ENCODE results near the gene ZFP64. TPM values are rescaled to one million over a fixed set of nuclear protein-coding genes. Genes with fewer than 3 reads are reported as not detected.
"Not testable (repeated sequence)": the region's sequence is repeated elsewhere in the genome, so short reads cannot be mapped to it uniquely, and the experiment has no call there.

The ZFP64 gene
- total RNA-seq, 4 donors from 2014 or later, result 13.2 to 16.3 (median 13.4) TPM

- Histone ChIP-seq H3K4me3 (replicated peaks in 1 of 3) (no peak overlapping the region), H3K27ac (no peak overlapping the region), H3K9me3 (no peaks in the 10 kb centered on the region), H3K36me3 (peaks cover 0 to 3% of the 10 kb centered on the region in 2 donors), H3K4me1 (no peaks in the 10 kb centered on the region), H3K27me3 (no peaks in the 10 kb centered on the region)
- TF ChIP-seq CTCF (IDR thresholded peaks at IDR 0.05) (no peak), POLR2A (IDR thresholded peaks at IDR 0.05) (no peak)
- intact Hi-C loops (cut with DNase I), result no loop called here
- DNase-seq, result no peak
These were observed 46.0 kb downstream of the ZFP64 start for GRCh38 chr20:52145587-52145986.

DNA sequence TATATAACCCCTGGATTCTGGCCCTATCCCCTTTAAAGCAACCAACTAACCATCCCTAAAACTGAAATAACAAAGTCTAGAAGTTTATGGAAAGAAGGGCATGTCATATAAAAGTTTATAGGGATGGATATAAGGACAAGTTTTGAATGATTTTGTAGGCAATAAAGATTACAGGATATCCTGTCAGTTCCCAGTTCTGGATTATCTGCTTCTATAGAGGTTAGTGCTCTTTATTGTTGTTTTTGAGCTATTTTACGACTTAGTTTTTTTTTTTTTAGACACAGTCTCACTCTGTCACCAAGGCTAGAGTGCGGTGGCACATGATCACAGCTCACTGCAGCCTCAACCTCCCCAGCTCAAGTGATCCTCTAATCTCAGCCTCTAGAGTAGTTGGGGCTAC, 48.3 kb downstream of the ZFP64 start:
- no peak for TF ChIP-seq POLR2A (IDR thresholded peaks at IDR 0.05)
- no peak for TF ChIP-seq CTCF (IDR thresholded peaks at IDR 0.05)
- no peaks in the 10 kb centered on the region for H3K9me3 ChIP-seq
- H3K4me3 ChIP-seq (replicated peaks in 1 of 3), result no peak overlapping the region
- no peaks in the 10 kb centered on the region for H3K27me3 ChIP-seq
- intact Hi-C loops (cut with DNase I), result no loop called here
- DNase-seq, result no peak
- no peaks in the 10 kb centered on the region for H3K36me3 ChIP-seq
- H3K4me1 ChIP-seq, result no peaks in the 10 kb centered on the region
- 84% methylated on average over 2 of the region's 2 CpGs for WGBS, 2 donors
- H3K27ac ChIP-seq, result no peak overlapping the region

- no peaks in the 10 kb centered on the region for H3K36me3 ChIP-seq
- no peak overlapping the region for H3K4me3 ChIP-seq (replicated peaks in 1 of 3)
- no peak overlapping the region for H3K27ac ChIP-seq
- no peaks in the 10 kb centered on the region for H3K4me1 ChIP-seq
- TF ChIP-seq POLR2A (IDR thresholded peaks at IDR 0.05) (no peak), CTCF (IDR thresholded peaks at IDR 0.05) (no peak)
- no peaks in the 10 kb centered on the region for H3K27me3 ChIP-seq
- no peak for DNase-seq
- H3K9me3 ChIP-seq, result no peaks in the 10 kb centered on the region
- intact Hi-C loops (cut with DNase I), result no loop called here
- 92 to 94% methylated on average over 2 of the region's 2 CpGs for WGBS, 2 donors
These were observed 48.8 kb downstream of the ZFP64 start for GRCh38 chr20:52142757-52143156.

DNA sequence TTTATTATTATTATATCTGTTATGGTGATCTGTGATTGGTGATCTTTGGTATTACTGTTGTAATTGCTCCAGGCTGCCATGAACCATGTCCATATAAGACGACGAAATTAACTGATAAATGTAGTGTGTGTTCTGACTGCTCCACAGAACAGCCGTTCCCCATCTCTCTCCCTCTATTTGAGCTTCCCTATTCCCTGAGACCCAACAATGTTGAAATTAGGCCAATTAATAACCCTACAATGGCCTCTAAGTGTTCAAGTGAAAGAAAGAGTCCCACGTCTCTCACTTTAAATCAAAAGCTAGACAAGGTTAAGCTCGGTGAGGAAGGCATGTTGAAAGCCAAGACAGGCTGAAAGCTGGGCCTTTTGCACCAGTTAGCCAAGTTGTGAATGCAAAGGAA, 51.6 kb downstream of the ZFP64 start:
- WGBS, 2 donors, result 96 to 99% methylated on average over 5 of the region's 5 CpGs
- intact Hi-C loops (cut with DNase I), result no loop called here
- H3K27me3 ChIP-seq, result no peaks in the 10 kb centered on the region

DNA sequence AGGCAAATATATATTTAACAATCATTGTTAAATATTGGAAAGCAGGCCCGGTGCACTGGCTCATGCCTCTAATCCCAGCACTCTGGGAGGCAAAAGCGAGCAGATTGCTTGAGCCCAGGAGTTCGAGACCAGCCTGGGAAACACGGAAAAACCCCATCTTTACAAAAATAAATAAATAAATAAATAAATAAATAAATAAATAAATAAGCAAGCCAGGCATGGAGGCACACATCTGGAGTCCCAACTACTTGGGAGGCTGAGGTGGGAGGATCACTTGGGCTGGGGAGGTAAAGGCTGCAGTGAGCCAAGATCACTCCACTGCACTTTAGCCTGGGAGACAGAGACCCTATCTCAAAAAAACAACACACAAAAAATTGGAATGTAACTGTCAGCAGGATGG, 53.7 kb downstream of the ZFP64 start:
- H3K36me3 ChIP-seq, result no peaks in the 10 kb centered on the region
- WGBS, 2 donors, result 96 to 98% methylated on average over 4 of the region's 4 CpGs
- no peak for DNase-seq
- no peaks in the 10 kb centered on the region for H3K9me3 ChIP-seq
- H3K4me1 ChIP-seq, result no peaks in the 10 kb centered on the region
- TF ChIP-seq POLR2A (IDR thresholded peaks at IDR 0.05) (no peak), CTCF (IDR thresholded peaks at IDR 0.05) (no peak)
- H3K27me3 ChIP-seq, result no peaks in the 10 kb centered on the region
- H3K27ac ChIP-seq, result no peak overlapping the region
- intact Hi-C loops (cut with DNase I), result no loop called here
- H3K4me3 ChIP-seq (replicated peaks in 1 of 3), result no peak overlapping the region

More for the DNA sequence above, 51.6 kb downstream of the ZFP64 start:
- Histone ChIP-seq H3K4me3 (replicated peaks in 1 of 3) (no peak overlapping the region), H3K9me3 (no peaks in the 10 kb centered on the region), H3K4me1 (no peaks in the 10 kb centered on the region), H3K27ac (no peak overlapping the region), H3K36me3 (no peaks in the 10 kb centered on the region)
- no peak for DNase-seq
- TF ChIP-seq POLR2A (IDR thresholded peaks at IDR 0.05), result no peak
- TF ChIP-seq CTCF (IDR thresholded peaks at IDR 0.05), result no peak

DNA sequence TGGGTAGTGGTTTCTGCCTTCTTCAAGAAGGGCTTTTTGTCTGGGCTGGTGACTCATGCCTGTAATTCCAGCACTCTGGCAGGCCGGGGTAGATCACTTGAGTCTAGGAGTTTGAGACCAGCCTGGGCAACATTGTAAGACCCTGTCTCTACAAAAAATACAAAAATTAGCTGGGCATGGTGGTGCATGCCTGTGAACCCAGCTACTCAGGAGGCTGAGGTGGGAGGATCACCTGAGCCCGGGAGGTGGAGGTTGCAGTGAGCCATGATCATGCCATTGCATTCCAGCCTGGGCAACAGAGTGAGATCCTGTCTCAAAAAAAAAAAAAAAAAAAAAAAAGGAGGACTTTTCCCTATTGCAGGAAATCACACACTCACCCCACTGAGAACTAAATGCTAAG, 57.9 kb downstream of the ZFP64 start:
- H3K36me3 ChIP-seq; DNase-seq; intact Hi-C loops (cut with DNase I); H3K9me3 ChIP-seq; H3K27me3 ChIP-seq; H3K4me1 ChIP-seq; H3K4me3 ChIP-seq (replicated peaks in 1 of 3); H3K27ac ChIP-seq: not testable (repeated sequence)
- 100% methylated on average over 2 of the region's 2 CpGs for WGBS, 2 donors

Data from thyroid gland (tissue), 4 donors.